Muscle layer of colon (tissue), 2 donors: ENCODE measurements around the gene LIN9.
"Not testable (repeated sequence)": the region's sequence is repeated elsewhere in the genome, so short reads cannot be mapped to it uniquely, and the experiment has no call there.

ENCODE experiments used
- H3K27ac ChIP-seq: one replicate; pipeline ENCODE4 v1.7.0; 2013; ENCODE audit warnings: low read depth, mild to moderate bottlenecking, low read length, moderate library complexity
- H3K27me3 ChIP-seq, 2 donors: one replicate each; pipeline ENCODE4 v1.7.0; 2013; ENCODE audit warnings: low read length in 2 of 2, mild to moderate bottlenecking in 2 of 2; ENCODE audit not compliant: insufficient read depth in 2 of 2, control insufficient read depth in 1 of 2
- H3K36me3 ChIP-seq: one replicate; pipeline ENCODE4 v1.7.0; 2013; ENCODE audit warnings: mild to moderate bottlenecking, low read length; ENCODE audit not compliant: insufficient read depth
- H3K4me1 ChIP-seq: one replicate; pipeline ENCODE4 v1.7.0; 2013; ENCODE audit warnings: mild to moderate bottlenecking, low read length; ENCODE audit not compliant: insufficient read depth
- H3K4me3 ChIP-seq, 2 donors: one replicate each; pipeline ENCODE4 v1.7.0; 2013; ENCODE audit warnings: low read length in 2 of 2, low read depth in 1 of 2, mild to moderate bottlenecking in 1 of 2, moderate library complexity in 1 of 2
- H3K9ac ChIP-seq: one replicate; pipeline ENCODE4 v1.7.0; 2013; ENCODE audit warnings: low read length
- H3K9me3 ChIP-seq: one replicate; pipeline ENCODE4 v1.7.0; 2013; ENCODE audit warnings: mild to moderate bottlenecking, low read length
- donor health status: abdominal sarcoma.
- donor health status: Adenocarcinoma of cecum.

LIN9 gene

GRCh38 chr1:226302731-226303130 is 6.2 kb downstream of the LIN9 start:
- Histone ChIP-seq H3K4me3 (no peak overlapping the region), H3K9me3 (no peaks in the 10 kb centered on the region)

GRCh38 chr1:226296911-226297310 is 12.1 kb downstream of the LIN9 start:
- no peak overlapping the region for H3K27ac ChIP-seq
- no peaks in the 10 kb centered on the region for H3K36me3 ChIP-seq
- no peaks in the 10 kb centered on the region for H3K9me3 ChIP-seq
- no peak overlapping the region for H3K9ac ChIP-seq
- H3K27me3 ChIP-seq, result no peaks in the 10 kb centered on the region
- H3K4me3 ChIP-seq, result no peak overlapping the region
- H3K4me1 ChIP-seq, result no peaks in the 10 kb centered on the region

More at GRCh38 chr1:226302731-226303130, 6.2 kb downstream of the LIN9 start:
- Histone ChIP-seq H3K27ac (no peak overlapping the region), H3K9ac (no peak overlapping the region), H3K4me1 (no peaks in the 10 kb centered on the region), H3K27me3 (no peaks in the 10 kb centered on the region), H3K36me3 (no peaks in the 10 kb centered on the region)

DNA sequence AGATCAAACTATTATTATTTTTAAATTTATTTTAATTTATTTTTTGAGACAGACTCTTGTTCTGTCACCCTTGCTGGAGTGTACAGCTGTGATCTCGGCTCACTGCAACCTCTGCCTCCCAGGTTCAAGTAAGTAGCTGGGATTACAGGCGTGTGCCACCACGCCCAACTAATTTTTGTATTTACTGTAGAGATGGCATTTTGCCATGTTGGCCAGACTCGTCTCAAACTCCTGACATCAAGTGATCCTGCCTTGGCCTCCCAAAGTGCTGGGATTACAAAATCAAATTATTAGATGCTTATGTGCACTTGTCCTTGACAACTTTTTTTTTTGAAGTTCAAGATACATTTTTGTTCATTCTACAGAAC is 15.4 kb downstream of the LIN9 start:
- Histone ChIP-seq H3K36me3 (no peaks in the 10 kb centered on the region), H3K4me1 (no peaks in the 10 kb centered on the region), H3K4me3 (no peak overlapping the region), H3K9ac (no peak overlapping the region), H3K27me3 (no peaks in the 10 kb centered on the region), H3K9me3 (no peaks in the 10 kb centered on the region), H3K27ac (no peak overlapping the region)

DNA sequence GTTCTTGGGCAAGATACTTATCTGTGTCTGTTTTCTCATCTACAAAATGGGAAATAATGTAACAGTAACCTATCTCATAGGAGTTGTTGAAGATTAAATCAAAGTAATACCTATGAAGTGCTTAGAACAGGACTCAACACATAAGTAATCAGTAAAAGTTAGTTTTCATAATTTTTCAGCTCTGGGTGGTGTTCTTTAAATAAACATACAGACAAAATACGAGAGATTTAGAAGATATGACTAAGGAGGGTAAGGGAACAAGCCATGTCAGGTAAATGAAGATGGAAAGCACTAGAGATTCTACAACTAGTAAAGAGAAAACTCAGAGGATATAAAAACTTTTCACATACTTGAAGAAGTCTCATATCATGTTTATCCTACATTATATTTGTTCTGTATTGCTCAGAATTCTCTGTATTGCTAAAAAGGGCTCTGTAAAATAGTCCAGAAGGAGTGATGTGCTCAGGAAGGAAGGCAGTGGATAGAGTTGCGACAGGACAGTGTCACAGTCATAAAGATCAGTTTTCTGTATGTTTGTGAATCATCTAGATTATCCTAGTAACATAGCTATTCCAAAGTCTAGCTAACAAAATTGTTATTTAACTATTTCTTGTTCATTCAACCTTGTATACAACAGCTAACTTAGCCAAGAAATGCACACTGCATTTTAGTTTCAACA is 16.0 kb downstream of the LIN9 start:
- no peaks in the 10 kb centered on the region for H3K4me1 ChIP-seq
- no peaks in the 10 kb centered on the region for H3K36me3 ChIP-seq
- H3K27me3 ChIP-seq, result no peaks in the 10 kb centered on the region
- no peak overlapping the region for H3K4me3 ChIP-seq
- no peak overlapping the region for H3K9ac ChIP-seq
- H3K9me3 ChIP-seq, result no peaks in the 10 kb centered on the region
- no peak overlapping the region for H3K27ac ChIP-seq

- no peaks in the 10 kb centered on the region for H3K36me3 ChIP-seq
- no peaks in the 10 kb centered on the region for H3K27me3 ChIP-seq
- H3K9ac ChIP-seq, result no peak overlapping the region
- no peak overlapping the region for H3K27ac ChIP-seq
- H3K9me3 ChIP-seq, result no peaks in the 10 kb centered on the region
- no peak overlapping the region for H3K4me3 ChIP-seq
- no peaks in the 10 kb centered on the region for H3K4me1 ChIP-seq
Measured at GRCh38 chr1:226287587-226287986, 21.4 kb downstream of the LIN9 start.

GRCh38 chr1:226281058-226281457 is 27.9 kb downstream of the LIN9 start:
- Histone ChIP-seq H3K36me3 (no peaks in the 10 kb centered on the region), H3K9ac (no peak overlapping the region), H3K27me3 (no peaks in the 10 kb centered on the region), H3K4me3 (no peak overlapping the region), H3K4me1 (no peaks in the 10 kb centered on the region), H3K27ac (no peak overlapping the region), H3K9me3 (no peaks in the 10 kb centered on the region)

DNA sequence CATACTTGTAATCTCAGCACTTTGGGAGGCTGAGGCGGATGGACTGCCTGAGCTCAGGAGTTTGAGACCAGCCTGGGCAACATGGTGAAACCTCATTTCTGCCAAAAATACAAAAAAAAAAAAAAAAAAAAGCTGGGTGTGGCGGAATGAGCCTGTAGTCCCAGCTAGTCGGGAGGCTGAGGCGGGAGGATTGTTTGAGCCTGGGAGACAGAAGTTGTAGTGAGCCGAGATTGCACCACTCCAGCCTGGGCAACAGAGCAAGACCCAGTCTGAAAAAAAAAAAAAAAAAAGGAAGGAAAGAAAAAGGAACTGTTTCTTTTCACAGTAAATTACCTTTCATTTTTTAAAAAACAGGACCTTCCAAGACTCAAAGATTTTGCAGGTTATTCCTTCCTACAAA is 29.5 kb downstream of the LIN9 start:
- no peak overlapping the region for H3K27ac ChIP-seq
- no peak overlapping the region for H3K4me3 ChIP-seq
- H3K36me3 ChIP-seq, result no peaks in the 10 kb centered on the region
- H3K27me3 ChIP-seq, result no peaks in the 10 kb centered on the region
- no peaks in the 10 kb centered on the region for H3K4me1 ChIP-seq
- H3K9me3 ChIP-seq, result no peaks in the 10 kb centered on the region
- no peak overlapping the region for H3K9ac ChIP-seq

GRCh38 chr1:226277897-226278296 is 31.1 kb downstream of the LIN9 start:
- Histone ChIP-seq H3K27ac (no peak overlapping the region), H3K9ac (no peak overlapping the region), H3K36me3 (no peaks in the 10 kb centered on the region), H3K27me3 (no peaks in the 10 kb centered on the region), H3K4me1 (no peaks in the 10 kb centered on the region), H3K9me3 (no peaks in the 10 kb centered on the region), H3K4me3 (no peak overlapping the region)

DNA sequence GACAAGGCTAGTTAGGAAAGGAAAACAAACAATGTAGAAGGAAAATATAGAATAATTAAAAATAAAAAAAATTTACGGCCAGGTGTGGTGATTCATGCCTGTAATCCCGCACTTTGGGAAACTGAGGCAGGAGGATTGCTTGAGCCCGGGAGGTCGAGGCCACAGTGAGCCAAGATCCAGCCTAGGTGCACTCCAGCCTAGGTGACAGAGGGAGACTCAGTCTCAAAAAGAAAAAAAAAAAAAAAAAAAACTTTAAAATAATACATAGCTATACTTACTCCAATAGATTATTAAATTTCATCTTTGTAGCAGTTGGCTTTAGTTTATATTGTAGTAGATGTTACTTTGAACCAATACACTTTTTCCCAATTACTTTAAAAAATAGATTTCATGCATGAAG is 32.0 kb downstream of the LIN9 start:
- no peak overlapping the region for H3K27ac ChIP-seq
- H3K36me3 ChIP-seq, result no peaks in the 10 kb centered on the region
- no peaks in the 10 kb centered on the region for H3K9me3 ChIP-seq
- no peak overlapping the region for H3K9ac ChIP-seq
- no peak overlapping the region for H3K4me3 ChIP-seq
- H3K4me1 ChIP-seq, result no peaks in the 10 kb centered on the region
- no peaks in the 10 kb centered on the region for H3K27me3 ChIP-seq

DNA sequence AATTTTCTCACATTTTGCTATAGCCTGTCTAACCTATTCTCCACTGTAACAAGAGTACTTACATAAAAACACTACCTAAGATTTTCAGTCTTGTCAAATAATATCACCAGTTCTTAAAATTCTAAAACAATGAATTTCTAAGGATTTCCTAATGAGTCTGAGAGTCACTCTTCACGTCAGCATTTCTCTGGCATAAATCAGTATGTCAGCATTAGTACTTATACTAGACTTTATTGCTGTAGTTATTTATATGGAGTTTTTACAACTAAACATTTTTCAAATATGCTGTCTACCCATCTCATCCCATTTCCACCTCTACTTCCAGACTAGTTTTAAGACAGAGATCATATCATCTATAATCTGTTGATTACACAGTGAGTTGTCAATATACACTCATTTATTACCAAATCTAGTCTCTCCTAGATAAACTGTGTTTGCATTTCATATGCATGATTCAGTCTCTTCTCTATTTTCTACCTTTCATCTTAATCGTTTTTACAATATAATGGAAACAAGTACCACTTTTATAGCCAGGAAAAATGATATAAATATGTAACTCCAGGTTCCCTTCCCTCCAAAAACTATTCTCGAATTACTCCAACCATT is 32.8 kb downstream of the LIN9 start:
- Histone ChIP-seq H3K4me1 (no peaks in the 10 kb centered on the region), H3K36me3 (no peaks in the 10 kb centered on the region), H3K27ac (no peak overlapping the region), H3K9ac (no peak overlapping the region), H3K27me3 (no peaks in the 10 kb centered on the region), H3K4me3 (no peak overlapping the region), H3K9me3 (no peaks in the 10 kb centered on the region)

GRCh38 chr1:226274138-226274537 is 34.8 kb downstream of the LIN9 start:
- no peaks in the 10 kb centered on the region for H3K4me1 ChIP-seq
- no peak overlapping the region for H3K9ac ChIP-seq
- H3K4me3 ChIP-seq, result no peak overlapping the region
- no peaks in the 10 kb centered on the region for H3K36me3 ChIP-seq
- H3K9me3 ChIP-seq, result no peaks in the 10 kb centered on the region
- H3K27me3 ChIP-seq, result no peaks in the 10 kb centered on the region
- H3K27ac ChIP-seq, result no peak overlapping the region

- not testable (repeated sequence) for H3K9me3 ChIP-seq, H3K36me3 ChIP-seq, H3K4me1 ChIP-seq, H3K4me3 ChIP-seq, H3K9ac ChIP-seq, H3K27me3 ChIP-seq, H3K27ac ChIP-seq
Measured at GRCh38 chr1:226272233-226272902, 36.6 kb downstream of the LIN9 start.
